ENCODE results near the gene ABCA3. TPM values are rescaled to one million over a fixed set of nuclear protein-coding genes. Genes with fewer than 3 reads are reported as not detected.

ABCA3 gene
- total and polyA plus RNA-seq, 2 experiments from 2014 or later = 3.0 to 4.1 TPM

DNA sequence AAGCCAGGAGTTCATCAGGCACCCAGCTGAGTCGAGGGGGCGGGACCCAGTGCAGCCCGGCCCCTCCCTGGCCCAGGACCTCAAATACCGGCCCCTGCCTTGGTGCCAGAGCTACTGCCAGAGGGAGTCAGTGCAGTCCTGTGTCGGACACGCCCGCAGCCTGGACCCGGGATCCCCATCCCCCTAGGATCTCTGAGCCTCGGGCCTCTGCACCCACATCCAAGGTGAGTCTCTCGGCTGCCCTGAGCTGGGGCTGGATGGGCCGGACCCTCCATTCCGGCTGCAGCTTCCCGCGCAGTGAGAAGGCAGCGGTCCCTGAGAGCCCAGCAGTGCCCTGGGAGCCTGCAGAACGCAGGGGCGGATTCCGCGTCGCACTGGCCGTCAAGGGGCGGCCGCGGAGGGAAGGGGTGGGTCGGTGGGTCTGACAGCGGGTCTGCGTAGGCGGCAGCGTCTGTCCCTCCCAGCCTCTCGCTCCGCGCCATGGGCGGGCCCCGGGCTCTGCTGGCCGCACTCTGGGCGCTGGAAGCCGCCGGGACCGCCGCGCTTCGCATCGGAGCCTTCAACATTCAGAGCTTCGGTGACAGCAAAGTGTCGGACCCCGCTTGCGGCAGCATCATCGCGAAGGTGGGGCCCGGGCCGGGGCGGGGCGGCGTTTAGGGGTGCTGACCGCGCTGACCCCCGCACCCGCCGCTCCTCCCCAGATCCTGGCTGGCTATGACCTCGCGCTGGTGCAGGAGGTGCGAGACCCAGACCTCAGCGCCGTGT, 104.0 kb downstream of the ABCA3 start, which contains the start of gene DNASE1L2:
Gene DNASE1L2, plus strand, starts transcription at position 108 of the 765 bp plus-strand sequence. Its CDS starts 373 bp downstream, at position 481.
- Histone ChIP-seq H3K4me2 (peak within 1 kb of the TSS; percentile 92), H4K20me1 (replicated peaks; ENCODE audit: insufficient read depth) (no peaks in the 10 kb centered on the region; the same call in 1 of the 2 replicates), H3K4me1 (ENCODE audit: insufficient read depth) (no peaks in the 10 kb centered on the region), H3F3A (replicated peaks; ENCODE audit: low read depth) (peaks cover 2% of the 10 kb centered on the region; the same call in 1 of the 2 replicates), H3K9me2 (ENCODE audit: insufficient read depth) (no peaks in the 10 kb centered on the region), H3K4me3 (peak within 1 kb of the TSS; percentile 65), H3K27me3 (ENCODE audit: insufficient read depth) (peaks cover 18% of the 10 kb centered on the region), H3K79me2 (replicated peaks; ENCODE audit: insufficient read depth) (no peaks in the 10 kb centered on the region), H2AFZ (no peak within 1 kb of the TSS), H3K27ac (ENCODE audit: low read depth) (no peak within 1 kb of the TSS), H3K36me3 (ENCODE audit: insufficient read depth) (0 out of 2 replicates have a peak, but pooled peaks cover 5% of the 10 kb centered on the region)
- no peak within 1 kb of the TSS for H3K27ac Mint-ChIP-seq
- H3K4me3 Mint-ChIP-seq = peak within 1 kb of the TSS; percentile 57
- TF ChIP-seq ZNF331 (CRISPR knock-in tag; IDR thresholded peaks at IDR 0.05; ENCODE audit: low read depth) = no peak
- TF ChIP-seq, protein P1, sequence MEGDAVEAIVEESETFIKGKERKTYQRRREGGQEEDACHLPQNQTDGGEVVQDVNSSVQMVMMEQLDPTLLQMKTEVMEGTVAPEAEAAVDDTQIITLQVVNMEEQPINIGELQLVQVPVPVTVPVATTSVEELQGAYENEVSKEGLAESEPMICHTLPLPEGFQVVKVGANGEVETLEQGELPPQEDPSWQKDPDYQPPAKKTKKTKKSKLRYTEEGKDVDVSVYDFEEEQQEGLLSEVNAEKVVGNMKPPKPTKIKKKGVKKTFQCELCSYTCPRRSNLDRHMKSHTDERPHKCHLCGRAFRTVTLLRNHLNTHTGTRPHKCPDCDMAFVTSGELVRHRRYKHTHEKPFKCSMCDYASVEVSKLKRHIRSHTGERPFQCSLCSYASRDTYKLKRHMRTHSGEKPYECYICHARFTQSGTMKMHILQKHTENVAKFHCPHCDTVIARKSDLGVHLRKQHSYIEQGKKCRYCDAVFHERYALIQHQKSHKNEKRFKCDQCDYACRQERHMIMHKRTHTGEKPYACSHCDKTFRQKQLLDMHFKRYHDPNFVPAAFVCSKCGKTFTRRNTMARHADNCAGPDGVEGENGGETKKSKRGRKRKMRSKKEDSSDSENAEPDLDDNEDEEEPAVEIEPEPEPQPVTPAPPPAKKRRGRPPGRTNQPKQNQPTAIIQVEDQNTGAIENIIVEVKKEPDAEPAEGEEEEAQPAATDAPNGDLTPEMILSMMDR (conservative IDR thresholded peaks at IDR 0.05; ENCODE audit: low read depth in 2 of 2) = peak in 1 of 2 experiments; percentile 18; a peak in 1 of 4 replicates
- peak; percentile 43 for ATAC-seq
- peaks cover 27% of the 10 kb centered on the region for H3K27me3 Mint-ChIP-seq (ENCODE audit: insufficient read depth, low read depth, poor library complexity)
- DNase-seq (ENCODE audit: low spot score) = peak; percentile 68
- H3K9me3 Mint-ChIP-seq = no peaks in the 10 kb centered on the region
- H3K4me1 Mint-ChIP-seq = no peaks in the 10 kb centered on the region
- peaks cover 9% of the 10 kb centered on the region; the same call in 1 of the 3 replicates for H3K36me3 Mint-ChIP-seq (ENCODE audit: low read depth)

DNA sequence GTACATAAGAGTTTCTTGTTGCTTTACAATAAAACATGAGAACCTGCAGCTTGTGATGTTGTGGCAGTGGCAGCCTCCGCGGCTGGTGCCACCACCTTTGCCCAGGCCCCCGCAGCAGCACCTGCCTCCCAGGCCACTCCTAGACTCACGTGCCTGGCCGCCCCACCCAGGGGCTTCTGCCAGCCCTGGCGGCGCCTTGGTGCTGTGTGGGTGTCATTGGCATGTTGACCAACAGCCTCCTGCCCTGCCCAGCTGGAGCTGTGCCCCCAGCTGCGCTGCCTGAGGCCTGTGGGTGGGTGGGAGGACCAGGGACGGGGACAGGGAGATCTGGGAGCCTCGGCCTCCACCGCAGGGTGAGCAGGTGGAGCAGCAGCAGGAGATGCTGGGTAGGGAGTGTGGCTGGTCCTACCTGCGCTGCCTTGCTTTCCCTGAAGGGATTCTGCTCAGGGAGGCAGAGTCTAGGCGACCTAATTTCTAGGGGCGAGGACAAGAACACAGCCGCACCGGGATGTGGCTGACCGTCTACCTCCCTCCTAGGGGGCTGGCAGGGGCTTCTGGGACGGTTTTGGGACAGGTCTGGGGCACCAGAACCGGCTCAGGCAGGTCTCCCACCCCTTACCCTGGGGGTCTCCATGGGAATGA, 104.7 kb downstream of the ABCA3 start:
- H3F3A ChIP-seq (replicated peaks; ENCODE audit: low read depth) = peaks cover 2% of the 10 kb centered on the region; the same call in 1 of the 2 replicates
- no peaks in the 10 kb centered on the region for H3K9me2 ChIP-seq (ENCODE audit: insufficient read depth)
- H3K36me3 ChIP-seq (ENCODE audit: insufficient read depth) = 0 out of 2 replicates have a peak, but pooled peaks cover 5% of the 10 kb centered on the region
- Mint-ChIP-seq H3K27me3 (ENCODE audit: insufficient read depth, low read depth, poor library complexity) (peaks cover 25% of the 10 kb centered on the region), H3K4me1 (no peaks in the 10 kb centered on the region), H3K4me3 (peak overlapping the region; percentile 53; the same call in 2 of the 3 replicates), H3K27ac (no peak overlapping the region), H3K9me3 (no peaks in the 10 kb centered on the region), H3K36me3 (ENCODE audit: low read depth) (0 out of 3 replicates have a peak, but pooled peaks cover 8% of the 10 kb centered on the region)
- no peaks in the 10 kb centered on the region; the same call in 1 of the 2 replicates for H4K20me1 ChIP-seq (replicated peaks; ENCODE audit: insufficient read depth)
- no peak overlapping the region for H3K27ac ChIP-seq (ENCODE audit: low read depth)
- no peak overlapping the region for H2AFZ ChIP-seq
- H3K4me1 ChIP-seq (ENCODE audit: insufficient read depth) = no peaks in the 10 kb centered on the region
- peaks cover 18% of the 10 kb centered on the region for H3K27me3 ChIP-seq (ENCODE audit: insufficient read depth)
- no peaks in the 10 kb centered on the region for H3K79me2 ChIP-seq (replicated peaks; ENCODE audit: insufficient read depth)
- H3K4me3 ChIP-seq = peak overlapping the region; percentile 65
- ATAC-seq (no peak), DNase-seq (ENCODE audit: low spot score) (no peak)
- H3K4me2 ChIP-seq = peak overlapping the region; percentile 92
- TF ChIP-seq ZNF114 (CRISPR knock-in tag; IDR thresholded peaks at IDR 0.05) (no peak), CREB1 (CRISPR knock-in tag; IDR thresholded peaks at IDR 0.05; ENCODE audit: low read depth) (no peak), EZH2 (IDR thresholded peaks at IDR 0.05; ENCODE audit: low read depth, unreplicated experiment) (no peak), POLR2AphosphoS5 (IDR thresholded peaks at IDR 0.05; ENCODE audit: low read depth) (no peak), NANOG (IDR thresholded peaks at IDR 0.05; ENCODE audit: borderline replicate concordance) (no peak)
- TF ChIP-seq, protein P1 (conservative IDR thresholded peaks at IDR 0.05; ENCODE audit: low read depth in 2 of 2) = no peak
- TF ChIP-seq, protein P2, sequence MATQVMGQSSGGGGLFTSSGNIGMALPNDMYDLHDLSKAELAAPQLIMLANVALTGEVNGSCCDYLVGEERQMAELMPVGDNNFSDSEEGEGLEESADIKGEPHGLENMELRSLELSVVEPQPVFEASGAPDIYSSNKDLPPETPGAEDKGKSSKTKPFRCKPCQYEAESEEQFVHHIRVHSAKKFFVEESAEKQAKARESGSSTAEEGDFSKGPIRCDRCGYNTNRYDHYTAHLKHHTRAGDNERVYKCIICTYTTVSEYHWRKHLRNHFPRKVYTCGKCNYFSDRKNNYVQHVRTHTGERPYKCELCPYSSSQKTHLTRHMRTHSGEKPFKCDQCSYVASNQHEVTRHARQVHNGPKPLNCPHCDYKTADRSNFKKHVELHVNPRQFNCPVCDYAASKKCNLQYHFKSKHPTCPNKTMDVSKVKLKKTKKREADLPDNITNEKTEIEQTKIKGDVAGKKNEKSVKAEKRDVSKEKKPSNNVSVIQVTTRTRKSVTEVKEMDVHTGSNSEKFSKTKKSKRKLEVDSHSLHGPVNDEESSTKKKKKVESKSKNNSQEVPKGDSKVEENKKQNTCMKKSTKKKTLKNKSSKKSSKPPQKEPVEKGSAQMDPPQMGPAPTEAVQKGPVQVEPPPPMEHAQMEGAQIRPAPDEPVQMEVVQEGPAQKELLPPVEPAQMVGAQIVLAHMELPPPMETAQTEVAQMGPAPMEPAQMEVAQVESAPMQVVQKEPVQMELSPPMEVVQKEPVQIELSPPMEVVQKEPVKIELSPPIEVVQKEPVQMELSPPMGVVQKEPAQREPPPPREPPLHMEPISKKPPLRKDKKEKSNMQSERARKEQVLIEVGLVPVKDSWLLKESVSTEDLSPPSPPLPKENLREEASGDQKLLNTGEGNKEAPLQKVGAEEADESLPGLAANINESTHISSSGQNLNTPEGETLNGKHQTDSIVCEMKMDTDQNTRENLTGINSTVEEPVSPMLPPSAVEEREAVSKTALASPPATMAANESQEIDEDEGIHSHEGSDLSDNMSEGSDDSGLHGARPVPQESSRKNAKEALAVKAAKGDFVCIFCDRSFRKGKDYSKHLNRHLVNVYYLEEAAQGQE (IDR thresholded peaks at IDR 0.05; ENCODE audit: unreplicated experiment) = no peak
